HepG2 (cell line): ENCODE results near the gene TAF6. TPM values are rescaled to one million over a fixed set of nuclear protein-coding genes. Genes with fewer than 3 reads are reported as not detected.
A peak's percentile ranks its signal among the peaks of the same experiment; 100 is the strongest.

Experiments used
- ATAC-seq: fragments of 200-7000 bp; cut with Tn5 transposase; 3 replicates; pipeline ENCODE4 v1.9.1; 2020; ENCODE audit warnings: mild to moderate bottlenecking, moderate library complexity
- BruUV-seq: library from RNA; stranded (reverse); fragments of 400-500 nt; replicated peaks from 2 replicates; lab custom pipeline; 2021; lab: Mats Ljungman, UMichigan
- CTCF ChIA-PET: fragments of 300-600 bp; formaldehyde crosslinking; extraction: SDS; loops from one replicate; lab custom pipeline; 2021; ENCODE audit warnings: low total read pairs, inconsistent platforms, low intra/inter-chr PET ratio; lab: Yijun Ruan, JAX
- POLR2A ChIA-PET: fragments of 350-600 bp; sonication (Branson Sonifier 250); formaldehyde crosslinking; loops from one replicate; lab custom pipeline; 2020; ENCODE audit warnings: antibody characterized with exemption, inconsistent platforms; lab: Yijun Ruan, JAX
- DNase-seq: peaks from one replicate; pipeline ENCODE4 v3.0.0-alpha.2; 2015; ENCODE audit warnings: low spot score
- FAIRE-seq: peaks from 3 replicates; lab custom pipeline; 2011; peaks lifted over from hg19 to GRCh38; lab: Jason Lieb, UNC
- H2AFZ ChIP-seq: one replicate; pipeline ENCODE4 v1.6.1; 2011; ENCODE audit warnings: low read length, inconsistent platforms
- H3K27ac ChIP-seq: fragments of 300-600 bp; 3 replicates; pipeline ENCODE4 v1.8.0; 2011; ENCODE audit warnings: mixed run types, mild to moderate bottlenecking, mixed read lengths, low read length, inconsistent platforms; ENCODE audit not compliant: insufficient read depth; ENCODE audit errors: extremely low read length
- H3K27me3 ChIP-seq, 2 experiments: fragments of 200-600 bp in 1 of 2; 2 replicates in 1 of 2; 3 replicates in 1 of 2; pipeline versions ENCODE4 v1.6.0 to v1.8.0; 2011; ENCODE audit warnings: low read length in 2 of 2, mild to moderate bottlenecking in 2 of 2, moderate library complexity in 2 of 2, inconsistent platforms in 1 of 2; ENCODE audit not compliant: insufficient read depth in 2 of 2, control insufficient read depth in 1 of 2
- H3K36me3 ChIP-seq, 2 experiments: fragments of 200-600 bp in 1 of 2; replicated peaks in 1 of 2; 2 replicates in 1 of 2; 3 replicates in 1 of 2; pipeline versions ENCODE4 v1.5.1 to v1.8.0; 2011; ENCODE audit warnings: low read length in 2 of 2, inconsistent platforms in 1 of 2; ENCODE audit not compliant: insufficient read depth in 2 of 2, control insufficient read depth in 1 of 2
- H3K4me1 ChIP-seq: 2 replicates; pipeline ENCODE4 v1.5.1; 2012; ENCODE audit warnings: low read length, inconsistent platforms; ENCODE audit not compliant: insufficient read depth
- H3K4me2 ChIP-seq: 2 replicates; pipeline ENCODE4 v1.6.0; 2011; ENCODE audit warnings: low read depth, low read length, inconsistent platforms
- H3K4me3 ChIP-seq, 3 experiments: fragments of 200-600 bp in 1 of 3; sonication (generic), shearing (Covaris generic) in 1 of 3; replicated peaks in 1 of 3; 2 replicates each; pipeline ENCODE4 v1.5.1; 2011 to 2016; ENCODE audit warnings: low read length in 3 of 3, inconsistent platforms in 2 of 3, low read depth in 2 of 3, mild to moderate bottlenecking in 2 of 3, control low read depth in 1 of 3, mixed read lengths in 1 of 3; ENCODE audit not compliant: insufficient read depth in 1 of 3
- H3K79me2 ChIP-seq: one replicate; pipeline ENCODE4 v1.6.1; 2011; ENCODE audit warnings: low read length, inconsistent platforms; ENCODE audit not compliant: insufficient read depth
- H3K9ac ChIP-seq: 2 replicates; pipeline ENCODE4 v1.6.0; 2011; ENCODE audit warnings: mild to moderate bottlenecking, low read depth, low read length, inconsistent platforms; ENCODE audit not compliant: insufficient read depth
- H3K9me3 ChIP-seq: 2 replicates; pipeline ENCODE4 v1.5.1; 2012; ENCODE audit warnings: mild to moderate bottlenecking, low read length
- H4K20me1 ChIP-seq: 2 replicates; pipeline ENCODE4 v1.6.0; 2011; ENCODE audit warnings: inconsistent platforms, mild to moderate bottlenecking, low read length, moderate library complexity; ENCODE audit not compliant: insufficient read depth
- CBX2 ChIP-seq, 2 experiments: fragments of 200-600 bp in 1 of 2; sonication (generic); formaldehyde crosslinking in 1 of 2; IDR thresholded peaks; 2 replicates each; pipeline versions ENCODE4 v1.7.0 to v1.8.1; 2018 to 2022; ENCODE audit warnings: low read depth in 2 of 2, low read length in 1 of 2, mild to moderate bottlenecking in 1 of 2, missing genetic modification reagents in 1 of 2
- DNMT3B ChIP-seq: conservative IDR thresholded peaks from 2 replicates; pipeline ENCODE4 v1.6.1; 2016; ENCODE audit warnings: missing biosample characterization, control low read depth
- KDM4B ChIP-seq: sonication (generic); formaldehyde crosslinking; IDR thresholded peaks from 2 replicates; pipeline ENCODE4 v1.4.0; 2020; ENCODE audit warnings: missing genetic modification reagents
- NFIB ChIP-seq: sonication (generic); formaldehyde crosslinking; IDR thresholded peaks from 2 replicates; pipeline ENCODE4 v1.9.0; 2021; ENCODE audit warnings: missing genetic modification reagents, mild to moderate bottlenecking, borderline replicate concordance
- SP1 ChIP-seq, 2 experiments: fragments of 450-650 bp in 1 of 2; sonication (generic) in 1 of 2; formaldehyde crosslinking in 1 of 2; IDR thresholded peaks; 2 replicates each; pipeline versions ENCODE4 v1.4.0 to v1.6.1; 2016 to 2020; ENCODE audit warnings: missing genetic modification reagents in 1 of 2
- THAP11 ChIP-seq: IDR thresholded peaks from 2 replicates; pipeline ENCODE4 v1.6.1; 2016; ENCODE audit warnings: missing biosample characterization, missing genetic modification reagents
- ZBTB38 ChIP-seq: sonication (generic); formaldehyde crosslinking; IDR thresholded peaks from 2 replicates; pipeline ENCODE4 v1.5.1; 2020; ENCODE audit warnings: mild to moderate bottlenecking, missing genetic modification reagents
- ZBTB7B ChIP-seq: sonication (generic); formaldehyde crosslinking; IDR thresholded peaks from 2 replicates; pipeline ENCODE4 v1.4.0; 2020; ENCODE audit warnings: missing genetic modification reagents
- ZNF333 ChIP-seq: sonication (generic); formaldehyde crosslinking; IDR thresholded peaks from 2 replicates; pipeline ENCODE4 v1.4.0; 2020; ENCODE audit warnings: mild to moderate bottlenecking, missing genetic modification reagents, borderline replicate concordance
- ZNF547 ChIP-seq: sonication (generic); formaldehyde crosslinking; IDR thresholded peaks from 2 replicates; pipeline ENCODE4 v1.5.1; 2020; ENCODE audit warnings: mild to moderate bottlenecking, missing genetic modification reagents
- ZNF883 ChIP-seq: sonication (generic); formaldehyde crosslinking; IDR thresholded peaks from 2 replicates; pipeline ENCODE4 v1.5.1; 2020; ENCODE audit warnings: mild to moderate bottlenecking, missing genetic modification reagents; ENCODE audit errors: not compliant biosample characterization
- WGBS: methylation state at CpG from one replicate; pipeline ENCODE4 v1.1.6; 2017; ENCODE audit warnings: low lambda C conversion rate; 5-methylcytosine and 5-hydroxymethylcytosine counted together
- in situ Hi-C: cut with HindIII; loops from 2 replicates; pipeline ENCODE4 v1.10.0; 2017; ENCODE audit warnings: low pct_unique_long_range_greater_than_20kb; ENCODE audit not compliant: extremely low pct_ligation_motif_present
- intact Hi-C: fragments of 100-400 bp; cut with micrococcal nuclease; formaldehyde crosslinking; loops from one replicate; pipeline ENCODE4 v1.10.0; 2022; ENCODE audit not compliant: unreplicated experiment
- polyA plus RNA-seq, 8 experiments: library from polyadenylated mRNA; depleted of rRNA in 3 of 8; stranded (reverse) in 7 of 8; unstranded in 1 of 8; fragments of >200 nt; fragmentation: Illumina TruSeq in 4 of 8; extraction: Trizol in 4 of 8; gene quantifications; 2 replicates each; pipeline versions ENCODE4 v1.2.1 to v1.2.3, GENCODE V29; 2011 to 2016; ENCODE audit warnings: low read depth in 4 of 8, missing spikeins in 1 of 8, mixed read lengths in 1 of 8; ENCODE audit not compliant: insufficient read depth in 1 of 8
- total RNA-seq, 5 experiments: library from RNA; depleted of rRNA; stranded (reverse); fragments of >200 nt; fragmentation: Illumina TruSeq; extraction: Trizol; gene quantifications; 2 replicates each; pipeline ENCODE4 v1.2.3, GENCODE V29; 2016; ENCODE audit warnings: low read depth in 1 of 5
- TF ChIP-seq, protein P1 (sequence below): sonication (generic); formaldehyde crosslinking; IDR thresholded peaks from 2 replicates; pipeline ENCODE4 v1.5.0; 2020; ENCODE audit warnings: mild to moderate bottlenecking, missing genetic modification reagents, moderate library complexity
- TF ChIP-seq, protein P2 (sequence below): sonication (generic); formaldehyde crosslinking; IDR thresholded peaks from 2 replicates; pipeline ENCODE4 v1.5.0; 2020; ENCODE audit warnings: missing genetic modification reagents, mild to moderate bottlenecking, borderline replicate concordance
- TF ChIP-seq, protein P3 (sequence below): sonication (generic); formaldehyde crosslinking; IDR thresholded peaks from 2 replicates; pipeline ENCODE4 v1.4.0; 2020; ENCODE audit warnings: mild to moderate bottlenecking, low read depth, missing genetic modification reagents

The TAF6 gene
- total and polyA plus RNA-seq, 2 of the 13 experiments (the other 11 are each of a cell fraction or from before 2014, with no cell fraction given): 12.9 to 18.8 TPM

DNA sequence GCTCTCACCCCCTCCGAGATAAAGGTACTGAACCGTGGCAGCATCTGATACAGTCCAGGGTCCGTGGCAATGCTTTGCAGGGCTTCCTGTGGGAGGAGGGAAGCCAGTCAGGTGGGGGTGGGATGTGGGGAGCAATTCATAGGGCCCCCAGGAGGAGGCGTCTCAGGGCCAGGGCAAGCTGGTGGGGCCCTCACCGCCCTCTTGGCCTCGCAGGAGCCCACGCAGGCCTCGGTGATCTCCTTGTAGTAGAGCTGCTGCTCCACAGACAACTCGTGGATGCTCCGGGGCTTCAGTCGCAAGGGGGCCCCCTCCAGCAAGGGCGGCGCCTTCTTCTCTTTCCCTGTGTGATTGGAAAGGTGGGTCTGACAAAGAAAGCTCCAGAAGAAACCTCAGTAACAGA lies 7.2 kb downstream of the TAF6 start:
- FAIRE-seq (no peak), DNase-seq (no peak), ATAC-seq (peak; percentile 16; the same call in 1 of the 3 replicates)
- WGBS: 92% methylated on average over 10 of the region's 13 CpGs
- ChIA-PET POLR2A (no interaction called here), CTCF (no interaction called here)
- Histone ChIP-seq H3K9ac (no peak overlapping the region), H3K36me3 (peaks cover 6 to 33% of the 10 kb centered on the region in 2 experiments; a peak in 4 of 5 replicates), H3K4me3 (no peak overlapping the region), H3K27ac (no peak overlapping the region), H3K4me2 (no peak overlapping the region), H3K27me3 (no peaks in the 10 kb centered on the region), H3K9me3 (no peaks in the 10 kb centered on the region), H3K79me2 (no peaks in the 10 kb centered on the region), H4K20me1 (no peaks in the 10 kb centered on the region), H2AFZ (no peak overlapping the region), H3K4me1 (peaks cover 22% of the 10 kb centered on the region)
- TF ChIP-seq, protein P1, sequence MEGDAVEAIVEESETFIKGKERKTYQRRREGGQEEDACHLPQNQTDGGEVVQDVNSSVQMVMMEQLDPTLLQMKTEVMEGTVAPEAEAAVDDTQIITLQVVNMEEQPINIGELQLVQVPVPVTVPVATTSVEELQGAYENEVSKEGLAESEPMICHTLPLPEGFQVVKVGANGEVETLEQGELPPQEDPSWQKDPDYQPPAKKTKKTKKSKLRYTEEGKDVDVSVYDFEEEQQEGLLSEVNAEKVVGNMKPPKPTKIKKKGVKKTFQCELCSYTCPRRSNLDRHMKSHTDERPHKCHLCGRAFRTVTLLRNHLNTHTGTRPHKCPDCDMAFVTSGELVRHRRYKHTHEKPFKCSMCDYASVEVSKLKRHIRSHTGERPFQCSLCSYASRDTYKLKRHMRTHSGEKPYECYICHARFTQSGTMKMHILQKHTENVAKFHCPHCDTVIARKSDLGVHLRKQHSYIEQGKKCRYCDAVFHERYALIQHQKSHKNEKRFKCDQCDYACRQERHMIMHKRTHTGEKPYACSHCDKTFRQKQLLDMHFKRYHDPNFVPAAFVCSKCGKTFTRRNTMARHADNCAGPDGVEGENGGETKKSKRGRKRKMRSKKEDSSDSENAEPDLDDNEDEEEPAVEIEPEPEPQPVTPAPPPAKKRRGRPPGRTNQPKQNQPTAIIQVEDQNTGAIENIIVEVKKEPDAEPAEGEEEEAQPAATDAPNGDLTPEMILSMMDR (CRISPR knock-in tag): no peak
- TF ChIP-seq KDM4B (CRISPR knock-in tag): no peak
- TF ChIP-seq ZNF883: no peak
- no peak for TF ChIP-seq CBX2 (IDR thresholded peaks at IDR 0.05; ENCODE audit: low read depth, low read length)
- no peak for TF ChIP-seq CBX2 (CRISPR knock-in tag; IDR thresholded peaks at IDR 0.05; ENCODE audit: low read depth)
- TF ChIP-seq SP1 (IDR thresholded peaks at IDR 0.05): no peak
- no peak for TF ChIP-seq SP1 (CRISPR knock-in tag; IDR thresholded peaks at IDR 0.05)
- TF ChIP-seq NFIB (CRISPR knock-in tag): no peak
- intact Hi-C loops (no loop called here), in situ Hi-C loops (no loop called here)
- no TSS peak for BruUV-seq

DNA sequence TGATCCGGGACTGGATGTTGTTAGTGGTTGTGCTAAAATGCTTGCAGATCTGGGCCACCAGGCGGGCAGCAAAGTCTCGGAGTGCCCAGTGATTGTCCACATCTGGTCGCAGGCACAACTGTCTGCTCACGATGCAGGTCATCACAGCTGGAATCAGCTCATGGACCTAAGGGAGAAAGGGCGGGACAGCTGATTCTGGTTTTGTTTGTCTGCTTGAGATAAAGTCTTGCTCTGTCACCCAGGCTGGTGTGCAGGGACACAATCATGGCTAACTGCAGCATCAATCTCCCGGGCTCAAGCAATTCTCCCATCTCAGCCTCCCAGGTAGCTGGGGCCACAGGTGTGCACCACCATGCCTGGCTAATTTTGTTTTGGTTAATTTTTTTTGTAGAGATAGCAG lies 8.0 kb downstream of the TAF6 start:
- Histone ChIP-seq H3K27ac (no peak overlapping the region), H3K36me3 (peaks cover 7 to 36% of the 10 kb centered on the region in 2 experiments; a peak in 4 of 5 replicates), H3K79me2 (no peaks in the 10 kb centered on the region), H3K27me3 (no peaks in the 10 kb centered on the region), H3K4me2 (no peak overlapping the region)
- CTCF ChIA-PET: no interaction called here
- DNase-seq (no peak), FAIRE-seq (no peak)
- no TSS peak for BruUV-seq
- 100% methylated on average over 2 of the region's 7 CpGs for WGBS
- TF ChIP-seq ZNF333 (CRISPR knock-in tag): no peak
- no peak for TF ChIP-seq THAP11 (CRISPR knock-in tag)
- no peak for TF ChIP-seq ZBTB38
- TF ChIP-seq, protein P2, sequence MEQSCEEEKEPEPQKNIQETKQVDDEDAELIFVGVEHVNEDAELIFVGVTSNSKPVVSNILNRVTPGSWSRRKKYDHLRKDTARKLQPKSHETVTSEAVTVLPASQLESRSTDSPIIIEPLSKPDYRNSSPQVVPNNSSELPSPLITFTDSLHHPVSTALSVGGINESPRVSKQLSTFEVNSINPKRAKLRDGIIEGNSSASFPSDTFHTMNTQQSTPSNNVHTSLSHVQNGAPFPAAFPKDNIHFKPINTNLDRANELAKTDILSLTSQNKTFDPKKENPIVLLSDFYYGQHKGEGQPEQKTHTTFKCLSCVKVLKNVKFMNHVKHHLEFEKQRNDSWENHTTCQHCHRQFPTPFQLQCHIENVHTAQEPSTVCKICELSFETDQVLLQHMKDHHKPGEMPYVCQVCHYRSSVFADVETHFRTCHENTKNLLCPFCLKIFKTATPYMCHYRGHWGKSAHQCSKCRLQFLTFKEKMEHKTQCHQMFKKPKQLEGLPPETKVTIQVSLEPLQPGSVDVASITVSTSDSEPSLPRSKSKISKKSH (CRISPR knock-in tag): no peak
- TF ChIP-seq, protein P3, sequence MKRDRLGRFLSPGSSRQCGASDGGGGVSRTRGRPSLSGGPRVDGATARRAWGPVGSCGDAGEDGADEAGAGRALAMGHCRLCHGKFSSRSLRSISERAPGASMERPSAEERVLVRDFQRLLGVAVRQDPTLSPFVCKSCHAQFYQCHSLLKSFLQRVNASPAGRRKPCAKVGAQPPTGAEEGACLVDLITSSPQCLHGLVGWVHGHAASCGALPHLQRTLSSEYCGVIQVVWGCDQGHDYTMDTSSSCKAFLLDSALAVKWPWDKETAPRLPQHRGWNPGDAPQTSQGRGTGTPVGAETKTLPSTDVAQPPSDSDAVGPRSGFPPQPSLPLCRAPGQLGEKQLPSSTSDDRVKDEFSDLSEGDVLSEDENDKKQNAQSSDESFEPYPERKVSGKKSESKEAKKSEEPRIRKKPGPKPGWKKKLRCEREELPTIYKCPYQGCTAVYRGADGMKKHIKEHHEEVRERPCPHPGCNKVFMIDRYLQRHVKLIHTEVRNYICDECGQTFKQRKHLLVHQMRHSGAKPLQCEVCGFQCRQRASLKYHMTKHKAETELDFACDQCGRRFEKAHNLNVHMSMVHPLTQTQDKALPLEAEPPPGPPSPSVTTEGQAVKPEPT: no peak
- TF ChIP-seq ZBTB7B: no peak
- no peak for TF ChIP-seq ZNF547 (CRISPR knock-in tag)
- TF ChIP-seq DNMT3B (CRISPR knock-in tag): no peak
- TF ChIP-seq, all 625 proteins: peak for 0
- in situ Hi-C loops (no loop called here), intact Hi-C loops (no loop called here)
- ATAC-seq: no peak
- Histone ChIP-seq H3K4me1 (peaks cover 22% of the 10 kb centered on the region), H3K9me3 (no peaks in the 10 kb centered on the region), H3K9ac (no peak overlapping the region), H2AFZ (no peak overlapping the region), H3K4me3 (no peak overlapping the region), H4K20me1 (no peaks in the 10 kb centered on the region)
- POLR2A ChIA-PET: no interaction called here
